ENCODE measurements around the gene OR52E6. TPM values are rescaled to one million over a fixed set of nuclear protein-coding genes. Genes with fewer than 3 reads are reported as not detected.
A peak's percentile ranks its signal among the peaks of the same experiment; 100 is the strongest.

Gene OR52E6
- total and polyA plus RNA-seq, 4 donors, result not detected

DNA sequence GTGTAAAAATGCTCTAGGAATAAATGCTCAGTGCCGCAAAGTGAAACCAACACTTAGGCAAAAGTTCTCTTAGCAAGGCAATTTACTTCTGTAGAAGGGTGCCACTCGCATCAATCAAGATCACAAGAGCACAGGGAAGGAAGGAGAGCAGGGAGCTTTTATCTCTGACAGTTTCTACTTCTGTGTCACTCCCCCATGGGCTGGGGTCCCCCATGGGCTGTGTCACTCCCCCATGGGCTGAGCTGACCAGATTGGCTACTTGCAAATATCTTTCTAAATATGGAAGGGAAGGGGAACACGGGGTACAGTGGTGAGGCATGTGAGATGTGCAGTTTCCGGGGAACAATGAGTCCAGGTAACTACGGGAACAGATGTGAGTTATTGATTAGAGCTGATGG, 32.6 kb downstream of the OR52E6 start:
- Histone ChIP-seq H3K9me3 (ENCODE audit: control insufficient read depth in 4 of 4, low read length in 3 of 4) (no peaks in the 10 kb centered on the region), H3K27ac (ENCODE audit: low read depth in 1 of 2, low read length in 2 of 2) (no peak overlapping the region), H3K4me3 (ENCODE audit: low read depth in 1 of 3, low read length in 3 of 3) (peak overlapping the region; percentile 32 to 65 (median 35)), H3K4me1 (ENCODE audit: control insufficient read depth in 4 of 4, insufficient read depth in 4 of 4, low read length in 3 of 4) (peaks cover 2 to 13% (median 7%) of the 10 kb centered on the region in 4 donors), H3K36me3 (ENCODE audit: control insufficient read depth in 4 of 4, insufficient read depth in 3 of 4, low read depth in 1 of 4, low read length in 3 of 4) (no peaks in the 10 kb centered on the region), H3K9ac (ENCODE audit: low read depth in 1 of 2, low read length in 2 of 2) (peak overlapping the region in 1 of 2 donors; percentile 45), H3K27me3 (ENCODE audit: control insufficient read depth in 4 of 4, insufficient read depth in 4 of 4, low read length in 3 of 4) (peaks cover 0 to 3% (median 0%) of the 10 kb centered on the region in 4 donors)
- DNase-seq (ENCODE audit: low spot score), result no peak
- WGBS, result 45% methylated on average over 5 of the region's 5 CpGs
- TF ChIP-seq JUND (IDR thresholded peaks at IDR 0.05), result no peak
- TF ChIP-seq, protein P1, sequence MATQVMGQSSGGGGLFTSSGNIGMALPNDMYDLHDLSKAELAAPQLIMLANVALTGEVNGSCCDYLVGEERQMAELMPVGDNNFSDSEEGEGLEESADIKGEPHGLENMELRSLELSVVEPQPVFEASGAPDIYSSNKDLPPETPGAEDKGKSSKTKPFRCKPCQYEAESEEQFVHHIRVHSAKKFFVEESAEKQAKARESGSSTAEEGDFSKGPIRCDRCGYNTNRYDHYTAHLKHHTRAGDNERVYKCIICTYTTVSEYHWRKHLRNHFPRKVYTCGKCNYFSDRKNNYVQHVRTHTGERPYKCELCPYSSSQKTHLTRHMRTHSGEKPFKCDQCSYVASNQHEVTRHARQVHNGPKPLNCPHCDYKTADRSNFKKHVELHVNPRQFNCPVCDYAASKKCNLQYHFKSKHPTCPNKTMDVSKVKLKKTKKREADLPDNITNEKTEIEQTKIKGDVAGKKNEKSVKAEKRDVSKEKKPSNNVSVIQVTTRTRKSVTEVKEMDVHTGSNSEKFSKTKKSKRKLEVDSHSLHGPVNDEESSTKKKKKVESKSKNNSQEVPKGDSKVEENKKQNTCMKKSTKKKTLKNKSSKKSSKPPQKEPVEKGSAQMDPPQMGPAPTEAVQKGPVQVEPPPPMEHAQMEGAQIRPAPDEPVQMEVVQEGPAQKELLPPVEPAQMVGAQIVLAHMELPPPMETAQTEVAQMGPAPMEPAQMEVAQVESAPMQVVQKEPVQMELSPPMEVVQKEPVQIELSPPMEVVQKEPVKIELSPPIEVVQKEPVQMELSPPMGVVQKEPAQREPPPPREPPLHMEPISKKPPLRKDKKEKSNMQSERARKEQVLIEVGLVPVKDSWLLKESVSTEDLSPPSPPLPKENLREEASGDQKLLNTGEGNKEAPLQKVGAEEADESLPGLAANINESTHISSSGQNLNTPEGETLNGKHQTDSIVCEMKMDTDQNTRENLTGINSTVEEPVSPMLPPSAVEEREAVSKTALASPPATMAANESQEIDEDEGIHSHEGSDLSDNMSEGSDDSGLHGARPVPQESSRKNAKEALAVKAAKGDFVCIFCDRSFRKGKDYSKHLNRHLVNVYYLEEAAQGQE (IDR thresholded peaks at IDR 0.05), result no peak

DNA sequence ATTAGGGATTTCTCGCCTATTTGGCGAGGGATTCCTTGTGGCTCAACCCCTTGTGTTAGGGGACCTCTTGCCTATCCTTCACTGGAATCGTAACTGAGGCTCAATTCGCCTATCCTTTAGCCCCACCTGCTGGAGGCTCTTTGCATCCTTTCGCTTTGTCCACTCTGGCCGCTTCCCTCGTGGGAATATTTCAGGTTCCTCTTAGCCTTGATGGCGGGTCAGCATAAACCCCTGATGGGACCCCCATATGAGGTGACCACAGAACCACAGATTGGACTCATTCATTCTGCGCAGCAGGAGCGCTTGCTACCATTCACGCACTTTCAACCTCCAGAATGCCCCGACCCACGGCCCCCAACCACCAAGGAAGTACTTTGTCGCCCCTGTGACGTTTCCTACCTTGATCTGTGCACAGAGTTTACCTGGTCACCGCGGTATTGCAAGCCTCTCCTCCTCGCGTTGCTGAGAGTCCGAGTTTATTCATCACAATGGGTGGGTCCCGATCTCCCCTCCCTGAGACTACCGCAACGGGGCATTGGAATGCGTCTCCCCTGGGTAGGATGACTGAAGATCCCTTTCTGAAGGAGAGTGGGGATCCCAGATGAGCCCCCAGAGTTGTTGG, 33.1 kb downstream of the OR52E6 start, which contains the start of gene OR52N2:
Gene OR52N2, plus strand, starts transcription at position 425 of the 622 bp plus-strand sequence. CDS start 11,412 bp downstream, outside the sequence.
- Histone ChIP-seq H3K27ac (ENCODE audit: low read depth in 1 of 2, low read length in 2 of 2) (no peak within 1 kb of the TSS), H3K9me3 (ENCODE audit: control insufficient read depth in 4 of 4, low read length in 3 of 4) (peaks cover 0 to 1% (median 0%) of the 10 kb centered on the region in 4 donors), H3K4me1 (ENCODE audit: control insufficient read depth in 4 of 4, insufficient read depth in 4 of 4, low read length in 3 of 4) (peaks cover 2 to 13% (median 7%) of the 10 kb centered on the region in 4 donors), H3K9ac (ENCODE audit: low read depth in 1 of 2, low read length in 2 of 2) (peak within 1 kb of the TSS in 1 of 2 donors; percentile 45), H3K4me3 (ENCODE audit: low read depth in 1 of 3, low read length in 3 of 3) (peak within 1 kb of the TSS; percentile 32 to 65 (median 35)), H3K36me3 (ENCODE audit: control insufficient read depth in 4 of 4, insufficient read depth in 3 of 4, low read depth in 1 of 4, low read length in 3 of 4) (no peaks in the 10 kb centered on the region), H3K27me3 (ENCODE audit: control insufficient read depth in 4 of 4, insufficient read depth in 4 of 4, low read length in 3 of 4) (peaks cover 0 to 3% (median 0%) of the 10 kb centered on the region in 4 donors)
- peak; percentile 76 for DNase-seq (ENCODE audit: low spot score)
- TF ChIP-seq RAD21 (IDR thresholded peaks at IDR 0.05), result peak; percentile 94 to 97
- no peak for TF ChIP-seq FOXA2 (IDR thresholded peaks at IDR 0.05)
- peak; percentile 17 for TF ChIP-seq YY1 (IDR thresholded peaks at IDR 0.05)
- TF ChIP-seq, protein P2, sequence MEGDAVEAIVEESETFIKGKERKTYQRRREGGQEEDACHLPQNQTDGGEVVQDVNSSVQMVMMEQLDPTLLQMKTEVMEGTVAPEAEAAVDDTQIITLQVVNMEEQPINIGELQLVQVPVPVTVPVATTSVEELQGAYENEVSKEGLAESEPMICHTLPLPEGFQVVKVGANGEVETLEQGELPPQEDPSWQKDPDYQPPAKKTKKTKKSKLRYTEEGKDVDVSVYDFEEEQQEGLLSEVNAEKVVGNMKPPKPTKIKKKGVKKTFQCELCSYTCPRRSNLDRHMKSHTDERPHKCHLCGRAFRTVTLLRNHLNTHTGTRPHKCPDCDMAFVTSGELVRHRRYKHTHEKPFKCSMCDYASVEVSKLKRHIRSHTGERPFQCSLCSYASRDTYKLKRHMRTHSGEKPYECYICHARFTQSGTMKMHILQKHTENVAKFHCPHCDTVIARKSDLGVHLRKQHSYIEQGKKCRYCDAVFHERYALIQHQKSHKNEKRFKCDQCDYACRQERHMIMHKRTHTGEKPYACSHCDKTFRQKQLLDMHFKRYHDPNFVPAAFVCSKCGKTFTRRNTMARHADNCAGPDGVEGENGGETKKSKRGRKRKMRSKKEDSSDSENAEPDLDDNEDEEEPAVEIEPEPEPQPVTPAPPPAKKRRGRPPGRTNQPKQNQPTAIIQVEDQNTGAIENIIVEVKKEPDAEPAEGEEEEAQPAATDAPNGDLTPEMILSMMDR (IDR thresholded peaks at IDR 0.05; ENCODE audit: low read depth, low read length, missing input control), result peak; percentile 87
- TF ChIP-seq FOXA1 (IDR thresholded peaks at IDR 0.05), result no peak
- 15% methylated on average over 24 of the region's 24 CpGs for WGBS

DNA sequence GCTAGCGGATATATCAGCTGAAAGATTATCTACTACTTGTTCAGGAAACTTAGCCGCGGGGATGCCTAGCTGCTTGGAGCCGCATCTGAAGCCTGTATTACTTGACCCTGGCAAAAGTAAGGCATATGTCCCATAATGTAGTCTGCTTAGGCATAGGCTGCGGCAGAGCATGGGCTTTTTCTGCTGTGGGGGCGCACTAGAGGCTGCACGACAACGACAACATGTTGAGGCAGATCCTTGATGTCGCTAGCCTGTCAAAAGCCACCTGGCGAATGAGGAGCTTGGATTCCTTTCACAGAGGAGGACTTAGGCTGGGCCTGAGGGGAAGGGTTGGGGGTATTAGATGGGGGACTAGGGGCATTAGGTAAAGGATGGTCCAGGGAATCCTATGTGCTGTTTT, 34.1 kb downstream of the OR52E6 start:
- Histone ChIP-seq H3K27me3 (ENCODE audit: control insufficient read depth in 4 of 4, insufficient read depth in 4 of 4, low read length in 3 of 4) (peaks cover 0 to 3% (median 0%) of the 10 kb centered on the region in 4 donors), H3K9me3 (ENCODE audit: control insufficient read depth in 4 of 4, low read length in 3 of 4) (peaks cover 0 to 2% (median 0%) of the 10 kb centered on the region in 4 donors), H3K4me1 (ENCODE audit: control insufficient read depth in 4 of 4, insufficient read depth in 4 of 4, low read length in 3 of 4) (peaks cover 2 to 13% (median 7%) of the 10 kb centered on the region in 4 donors), H3K9ac (ENCODE audit: low read depth in 1 of 2, low read length in 2 of 2) (no peak overlapping the region), H3K36me3 (ENCODE audit: control insufficient read depth in 4 of 4, insufficient read depth in 3 of 4, low read depth in 1 of 4, low read length in 3 of 4) (no peaks in the 10 kb centered on the region), H3K4me3 (ENCODE audit: low read depth in 1 of 3, low read length in 3 of 3) (no peak overlapping the region), H3K27ac (ENCODE audit: low read depth in 1 of 2, low read length in 2 of 2) (no peak overlapping the region)
- no peak for DNase-seq (ENCODE audit: low spot score)
- WGBS, result 76% methylated on average over 10 of the region's 10 CpGs
- TF ChIP-seq JUND (IDR thresholded peaks at IDR 0.05) (no peak), NR2F2 (IDR thresholded peaks at IDR 0.05) (no peak)
- TF ChIP-seq, protein P1 (IDR thresholded peaks at IDR 0.05), result no peak
